H9 (cell line): Measurements from ENCODE around the gene S100B. TPM values are rescaled to one million over a fixed set of nuclear protein-coding genes. Genes with fewer than 3 reads are reported as not detected.

Experiments
- DNase-seq: peaks from one replicate; pipeline ENCODE4 v3.0.0-alpha.2; 2017
- H2AFZ ChIP-seq: one replicate; pipeline ENCODE4 v1.6.1; 2013; ENCODE audit warnings: mild to moderate bottlenecking, low read length, control low read depth, moderate library complexity
- H2AK5ac ChIP-seq: 2 replicates; pipeline ENCODE4 v1.6.1; 2013; ENCODE audit warnings: low read length, control low read depth, mixed read lengths; ENCODE audit not compliant: insufficient read length
- H2BK120ac ChIP-seq: one replicate; pipeline ENCODE4 v1.6.1; 2013; ENCODE audit warnings: low read depth, mild to moderate bottlenecking, low read length, control low read depth, inconsistent platforms; ENCODE audit not compliant: poor library complexity, severe bottlenecking
- H2BK12ac ChIP-seq: 2 replicates; pipeline ENCODE4 v1.6.1; 2013; ENCODE audit warnings: low read length, control low read depth, mixed read lengths, low read depth; ENCODE audit not compliant: insufficient read length
- H2BK15ac ChIP-seq: 2 replicates; pipeline ENCODE4 v1.6.1; 2013; ENCODE audit warnings: low read depth, low read length, control low read depth
- H2BK20ac ChIP-seq: one replicate; pipeline ENCODE4 v1.6.1; 2013; ENCODE audit warnings: low read depth, mild to moderate bottlenecking, low read length, control low read depth, inconsistent platforms; ENCODE audit not compliant: poor library complexity, severe bottlenecking
- H2BK5ac ChIP-seq: 2 replicates; pipeline ENCODE4 v1.6.1; 2013; ENCODE audit warnings: low read length, control low read depth, mixed read lengths; ENCODE audit not compliant: insufficient read length
- H3K14ac ChIP-seq: 2 replicates; pipeline ENCODE4 v1.6.1; 2013; ENCODE audit warnings: low read length, control low read depth; ENCODE audit not compliant: insufficient read depth
- H3K18ac ChIP-seq: 2 replicates; pipeline ENCODE4 v1.6.1; 2013; ENCODE audit warnings: low read depth, mild to moderate bottlenecking, mixed read lengths, low read length, control low read depth; ENCODE audit not compliant: insufficient read length
- H3K23ac ChIP-seq: 2 replicates; pipeline ENCODE4 v1.6.1; 2013; ENCODE audit warnings: low read length, control low read depth, mixed read lengths, low read depth; ENCODE audit not compliant: insufficient read length
- H3K23me2 ChIP-seq: 2 replicates; pipeline ENCODE4 v1.6.1; 2013; ENCODE audit warnings: low read depth, mild to moderate bottlenecking, mixed read lengths, low read length, control low read depth; ENCODE audit not compliant: insufficient read length, poor library complexity, severe bottlenecking
- H3K27ac ChIP-seq: 2 replicates; pipeline ENCODE4 v1.5.1; 2013; ENCODE audit warnings: low read length, control low read depth, mixed read lengths, low read depth; ENCODE audit not compliant: insufficient read length
- H3K27me3 ChIP-seq: 2 replicates; pipeline ENCODE4 v1.6.1; 2013; ENCODE audit warnings: low read length, control low read depth, inconsistent platforms; ENCODE audit not compliant: insufficient read depth
- H3K4ac ChIP-seq: 2 replicates; pipeline ENCODE4 v1.6.1; 2013; ENCODE audit warnings: low read depth, mild to moderate bottlenecking, control low read depth, inconsistent platforms, low read length, moderate library complexity
- H3K4me1 ChIP-seq: 2 replicates; pipeline ENCODE4 v1.6.1; 2013; ENCODE audit warnings: low read length, control low read depth, inconsistent platforms; ENCODE audit not compliant: insufficient read depth
- H3K4me2 ChIP-seq: 2 replicates; pipeline ENCODE4 v1.6.1; 2013; ENCODE audit warnings: low read length, control low read depth, mixed read lengths; ENCODE audit not compliant: insufficient read length, insufficient read depth
- H3K56ac ChIP-seq: 2 replicates; pipeline ENCODE4 v1.6.1; 2013; ENCODE audit warnings: low read depth, mild to moderate bottlenecking, mixed read lengths, low read length, control low read depth; ENCODE audit not compliant: insufficient read length
- H3K79me1 ChIP-seq: 2 replicates; pipeline ENCODE4 v1.6.1; 2013; ENCODE audit warnings: low read depth, mild to moderate bottlenecking, moderate library complexity, low read length, control low read depth, inconsistent platforms; ENCODE audit not compliant: insufficient read depth, poor library complexity, severe bottlenecking
- H3K79me2 ChIP-seq: 2 replicates; pipeline ENCODE4 v1.6.1; 2013; ENCODE audit warnings: low read length, control low read depth, inconsistent platforms; ENCODE audit not compliant: insufficient read depth
- H3K9ac ChIP-seq: 2 replicates; pipeline ENCODE4 v1.6.1; 2013; ENCODE audit warnings: low read length, control low read depth, mixed read lengths; ENCODE audit not compliant: insufficient read length; ENCODE audit errors: extremely low read depth
- H3K9me3 ChIP-seq: one replicate; pipeline ENCODE4 v1.6.1; 2013; ENCODE audit warnings: low read depth, low read length, inconsistent platforms; ENCODE audit not compliant: control insufficient read depth
- H3T11ph ChIP-seq: one replicate; pipeline ENCODE4 v1.6.1; 2013; ENCODE audit warnings: mild to moderate bottlenecking, low read length, control low read depth, inconsistent platforms
- H4K20me1 ChIP-seq: one replicate; pipeline ENCODE4 v1.6.1; 2013; ENCODE audit not compliant: control insufficient read depth, insufficient read length, insufficient read depth
- H4K5ac ChIP-seq: 2 replicates; pipeline ENCODE4 v1.6.1; 2013; ENCODE audit warnings: low read depth, mild to moderate bottlenecking, mixed read lengths, low read length, control low read depth; ENCODE audit not compliant: insufficient read length
- H4K8ac ChIP-seq: replicated peaks from 2 replicates; pipeline ENCODE4 v1.6.1; 2013; ENCODE audit warnings: low read length, control low read depth, mixed read lengths, low read depth; ENCODE audit not compliant: insufficient read length
- H4K91ac ChIP-seq: 2 replicates; pipeline ENCODE4 v1.6.1; 2013; ENCODE audit warnings: low read depth, mild to moderate bottlenecking, moderate library complexity, mixed read lengths, low read length, control low read depth; ENCODE audit not compliant: insufficient read length
- H3K27ac Mint-ChIP-seq, 3 experiments: 2 replicates in 2 of 3; 3 replicates in 1 of 3; pipeline ENCODE4 v1.8.0; 2020 to 2021; ENCODE audit warnings: mixed read lengths in 3 of 3, mild to moderate bottlenecking in 1 of 3, moderate library complexity in 1 of 3
- H3K27me3 Mint-ChIP-seq: 2 replicates; pipeline ENCODE4 v1.8.0; 2021; ENCODE audit warnings: low read depth, mild to moderate bottlenecking, moderate library complexity, mixed read lengths
- H3K36me3 Mint-ChIP-seq, 3 experiments: 2 replicates in 2 of 3; 3 replicates in 1 of 3; pipeline ENCODE4 v1.8.0; 2020 to 2021; ENCODE audit warnings: low read depth in 3 of 3, mixed read lengths in 3 of 3; ENCODE audit not compliant: insufficient read depth in 1 of 3
- H3K4me1 Mint-ChIP-seq, 2 experiments: 2 replicates each; pipeline ENCODE4 v1.8.0; 2020; ENCODE audit warnings: mixed read lengths in 2 of 2
- H3K4me3 Mint-ChIP-seq, 2 experiments: 2 replicates in 1 of 2; 3 replicates in 1 of 2; pipeline ENCODE4 v1.8.0; 2020 to 2021; ENCODE audit warnings: mild to moderate bottlenecking in 2 of 2, mixed read lengths in 2 of 2, moderate library complexity in 1 of 2
- H3K9me3 Mint-ChIP-seq, 2 experiments: 2 replicates in 1 of 2; 3 replicates in 1 of 2; pipeline ENCODE4 v1.8.0; 2020; ENCODE audit warnings: mild to moderate bottlenecking in 2 of 2, mixed read lengths in 2 of 2, moderate library complexity in 1 of 2
- CTCF ChIP-seq: fragments of 200-600 bp; sonication (generic); conservative IDR thresholded peaks from 3 replicates; pipeline ENCODE4 v1.8.0; 2021; ENCODE audit warnings: antibody characterized with exemption, mild to moderate bottlenecking
- WGBS: extraction: QIAGEN DNeasy Blood & Tissue Kit; methylation state at CpG from one replicate; pipeline ENCODE4 v1.1.7; 2013; ENCODE audit warnings: missing lambda C conversion rate, low lambda C conversion rate, mixed read lengths; ENCODE audit not compliant: insufficient read length; ENCODE audit errors: extremely low coverage; 5-methylcytosine and 5-hydroxymethylcytosine counted together
- total RNA-seq: library from RNA; stranded (reverse); gene quantifications from 2 replicates; pipeline ENCODE4 v1.2.1, GENCODE V29; 2021

S100B gene
- total RNA-seq, 1 experiment from 2014 or later = 0.26 TPM

DNA sequence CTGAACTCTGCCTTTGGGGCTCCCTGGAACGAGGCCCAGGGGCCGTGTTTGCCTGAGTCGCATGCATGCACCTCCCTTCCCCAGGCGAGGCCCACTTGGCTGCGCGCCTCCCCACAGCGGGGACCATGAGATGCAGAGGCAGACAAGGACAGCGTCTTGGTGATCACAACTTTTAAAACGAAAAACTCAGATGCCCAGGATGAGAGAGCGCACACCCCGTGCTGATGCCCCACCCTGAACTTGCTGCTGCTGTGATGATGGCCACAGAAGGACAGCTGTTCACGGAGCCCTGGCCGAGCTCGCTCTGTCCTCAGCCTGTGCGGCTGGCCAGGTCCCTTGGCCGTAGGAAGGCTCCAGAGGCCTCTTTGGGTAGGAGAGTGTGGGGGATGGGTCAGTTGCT, 19.2 kb upstream of the S100B start:
- H3K4me1 Mint-ChIP-seq = peaks cover 23 to 28% of the 10 kb centered on the region in 2 experiments
- peaks cover 5% of the 10 kb centered on the region for H3K27me3 Mint-ChIP-seq

More for the DNA sequence above, 19.2 kb upstream of the S100B start:
- H3K36me3 Mint-ChIP-seq = peaks cover 6 to 18% (median 11%) of the 10 kb centered on the region in 3 experiments
- Histone ChIP-seq H3K4ac (no peak overlapping the region), H2BK120ac (no peak overlapping the region), H4K8ac (no peak overlapping the region), H3K79me1 (no peaks in the 10 kb centered on the region), H3K9me3 (peaks cover 7% of the 10 kb centered on the region), H3K18ac (no peak overlapping the region), H3T11ph (no peak overlapping the region), H3K4me1 (no peaks in the 10 kb centered on the region), H2BK12ac (no peak overlapping the region), H3K4me2 (no peak overlapping the region), H4K91ac (no peak overlapping the region), H3K79me2 (no peaks in the 10 kb centered on the region), H2AFZ (no peak overlapping the region), H3K23me2 (no peaks in the 10 kb centered on the region), H3K27ac (no peak overlapping the region), H2BK15ac (no peak overlapping the region), H2AK5ac (no peak overlapping the region), H3K27me3 (no peaks in the 10 kb centered on the region), H2BK20ac (no peak overlapping the region), H2BK5ac (no peak overlapping the region), H3K14ac (no peak overlapping the region), H3K56ac (no peak overlapping the region), H3K9ac (no peak overlapping the region), H3K23ac (no peak overlapping the region), H4K20me1 (no peaks in the 10 kb centered on the region), H4K5ac (no peak overlapping the region)
- no peak for TF ChIP-seq CTCF
- no CpG with 5 or more reads among the region's 16 CpGs for WGBS
- H3K27ac Mint-ChIP-seq = no peak overlapping the region
- H3K4me3 Mint-ChIP-seq = no peak overlapping the region
- peaks cover 16 to 21% of the 10 kb centered on the region in 2 experiments for H3K9me3 Mint-ChIP-seq
- no peak for DNase-seq
